Measurements from ENCODE around the gene C1GALT1.

GRCh38 chr7:7294911-7295310, 112.6 kb downstream of the C1GALT1 start:
- TF ChIP-seq CTCF (IDR thresholded peaks at IDR 0.05), result no peak
- TF ChIP-seq POLR2A (IDR thresholded peaks at IDR 0.05), result no peak
